Vagina (tissue), 2 donors: ENCODE measurements around the gene FMO5.

ENCODE experiments used
- POLR2A ChIP-seq, 2 donors: fragments of 450-650 bp; IDR thresholded peaks; one replicate each; pipeline ENCODE4 v1.6.1; 2017; ENCODE audit warnings: antibody characterized with exemption in 2 of 2, mild to moderate bottlenecking in 2 of 2, moderate library complexity in 2 of 2
- TF ChIP-seq, protein P1 (sequence below), 3 experiments: fragments of 450-650 bp in 2 of 3; fragments of 200-600 bp in 1 of 3; sonication (generic) in 1 of 3; IDR thresholded peaks; one replicate each; pipeline ENCODE4 v1.5.1; 2017 to 2019; ENCODE audit warnings: antibody characterized with exemption in 3 of 3, mild to moderate bottlenecking in 2 of 3, moderate library complexity in 2 of 3

DNA sequence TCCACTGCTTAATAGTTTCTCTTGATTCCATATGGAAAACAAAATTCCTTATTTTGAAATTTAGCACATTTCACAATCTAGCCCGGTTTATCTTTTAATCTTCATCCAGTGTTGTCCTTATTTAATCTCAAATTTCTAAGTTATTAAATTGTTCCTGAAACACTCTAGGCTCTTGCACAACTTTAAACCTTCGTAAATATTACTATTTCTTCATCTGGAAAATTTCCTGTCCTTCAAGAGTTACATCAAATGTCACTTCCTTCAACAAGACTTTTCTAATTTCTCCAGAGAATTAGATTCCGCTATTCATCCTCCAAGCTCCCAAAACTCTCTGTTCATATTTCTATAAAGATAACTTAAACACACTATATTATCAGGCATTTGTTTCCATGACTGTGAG is 6.5 kb downstream of the FMO5 start:
- TF ChIP-seq, protein P1, sequence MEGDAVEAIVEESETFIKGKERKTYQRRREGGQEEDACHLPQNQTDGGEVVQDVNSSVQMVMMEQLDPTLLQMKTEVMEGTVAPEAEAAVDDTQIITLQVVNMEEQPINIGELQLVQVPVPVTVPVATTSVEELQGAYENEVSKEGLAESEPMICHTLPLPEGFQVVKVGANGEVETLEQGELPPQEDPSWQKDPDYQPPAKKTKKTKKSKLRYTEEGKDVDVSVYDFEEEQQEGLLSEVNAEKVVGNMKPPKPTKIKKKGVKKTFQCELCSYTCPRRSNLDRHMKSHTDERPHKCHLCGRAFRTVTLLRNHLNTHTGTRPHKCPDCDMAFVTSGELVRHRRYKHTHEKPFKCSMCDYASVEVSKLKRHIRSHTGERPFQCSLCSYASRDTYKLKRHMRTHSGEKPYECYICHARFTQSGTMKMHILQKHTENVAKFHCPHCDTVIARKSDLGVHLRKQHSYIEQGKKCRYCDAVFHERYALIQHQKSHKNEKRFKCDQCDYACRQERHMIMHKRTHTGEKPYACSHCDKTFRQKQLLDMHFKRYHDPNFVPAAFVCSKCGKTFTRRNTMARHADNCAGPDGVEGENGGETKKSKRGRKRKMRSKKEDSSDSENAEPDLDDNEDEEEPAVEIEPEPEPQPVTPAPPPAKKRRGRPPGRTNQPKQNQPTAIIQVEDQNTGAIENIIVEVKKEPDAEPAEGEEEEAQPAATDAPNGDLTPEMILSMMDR (IDR thresholded peaks at IDR 0.05), result no peak
- no peak for TF ChIP-seq POLR2A (IDR thresholded peaks at IDR 0.05)
